GM21717 (cell line): ENCODE results near the gene PPM1B.
"Not testable (repeated sequence)": the region's sequence is repeated elsewhere in the genome, so short reads cannot be mapped to it uniquely, and the experiment has no call there.

Source experiments
- ATAC-seq: cut with Tn5 transposase; IDR thresholded peaks from one replicate; pipeline ENCODE4 v1.9.1; 2021; ENCODE audit warnings: mild to moderate bottlenecking, moderate library complexity; ENCODE audit not compliant: unreplicated experiment

PPM1B gene

DNA sequence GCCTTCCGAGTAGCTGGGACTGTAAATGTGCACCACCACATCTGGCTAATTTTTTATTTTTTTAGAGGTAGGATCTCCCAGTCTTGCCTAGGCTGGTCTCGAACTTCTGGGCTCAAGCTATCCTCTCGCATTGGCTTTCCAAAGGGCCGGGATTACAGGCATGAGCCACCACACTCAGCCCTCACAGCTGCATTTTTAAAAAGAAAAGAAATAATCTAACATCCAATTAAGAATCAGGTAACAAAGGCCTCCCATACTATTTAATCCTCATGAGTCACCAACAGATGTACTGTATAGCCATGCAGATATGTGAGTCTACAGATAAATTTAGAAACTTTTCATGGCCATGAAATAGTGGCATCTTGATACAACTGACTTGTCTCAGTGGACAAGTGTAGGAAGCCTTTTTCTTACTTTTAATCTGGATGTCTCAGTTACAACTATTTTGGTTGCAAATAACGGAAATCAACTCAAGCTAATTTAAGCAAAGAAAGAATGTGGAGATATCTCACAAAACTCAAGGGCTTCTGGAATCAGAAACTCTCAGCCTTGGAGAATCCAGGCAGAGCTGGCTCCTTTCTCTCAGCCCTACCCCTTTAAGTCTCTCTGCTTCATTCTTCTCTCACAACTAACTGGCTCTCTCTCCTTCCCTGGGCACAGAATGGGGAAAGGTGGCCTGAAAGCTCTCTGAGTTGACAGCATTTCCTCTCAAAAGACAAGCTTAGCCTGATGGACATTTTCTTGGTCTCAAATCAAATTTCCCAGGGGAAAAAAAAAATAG, 12.8 kb upstream of the PPM1B start:
- no peak for ATAC-seq

DNA sequence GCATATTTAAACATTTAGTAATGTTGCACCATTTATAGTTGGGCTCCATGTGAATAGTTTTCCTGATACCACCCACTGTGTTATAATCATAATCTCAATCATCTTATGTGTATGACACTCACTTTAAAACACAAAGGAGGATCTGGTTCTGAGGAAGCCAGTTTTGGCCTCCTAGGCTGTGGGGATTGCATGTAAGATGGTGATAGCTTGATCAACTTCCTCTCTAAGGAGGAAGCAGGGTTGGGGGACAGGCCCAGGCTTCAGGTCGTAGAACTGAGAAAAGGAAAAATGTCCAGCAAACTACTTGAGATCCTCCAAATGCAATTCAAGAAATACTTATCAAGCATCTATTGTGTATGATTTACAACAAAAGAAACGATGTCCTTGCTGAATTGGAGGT, 4.9 kb upstream of the PPM1B start:
- no peak for ATAC-seq

DNA sequence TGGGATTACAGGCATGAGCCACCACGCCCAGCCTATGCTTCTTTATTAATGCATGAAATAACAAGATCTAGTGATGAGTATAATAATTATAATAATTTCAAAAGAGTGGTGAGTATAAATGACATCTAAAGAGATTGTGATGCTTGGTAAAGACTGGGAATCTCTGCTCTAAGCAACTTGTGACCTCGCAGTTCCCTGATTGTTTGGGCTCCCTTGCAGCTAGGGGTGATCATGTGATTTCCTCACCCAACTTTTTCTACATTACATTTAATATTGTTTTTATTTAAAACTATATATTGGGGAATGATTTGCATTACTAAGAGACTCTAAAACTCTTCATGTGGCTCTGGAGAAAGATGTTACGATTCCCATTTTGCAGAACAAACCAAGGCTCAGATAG, 4.1 kb upstream of the PPM1B start:
- no peak for ATAC-seq

DNA sequence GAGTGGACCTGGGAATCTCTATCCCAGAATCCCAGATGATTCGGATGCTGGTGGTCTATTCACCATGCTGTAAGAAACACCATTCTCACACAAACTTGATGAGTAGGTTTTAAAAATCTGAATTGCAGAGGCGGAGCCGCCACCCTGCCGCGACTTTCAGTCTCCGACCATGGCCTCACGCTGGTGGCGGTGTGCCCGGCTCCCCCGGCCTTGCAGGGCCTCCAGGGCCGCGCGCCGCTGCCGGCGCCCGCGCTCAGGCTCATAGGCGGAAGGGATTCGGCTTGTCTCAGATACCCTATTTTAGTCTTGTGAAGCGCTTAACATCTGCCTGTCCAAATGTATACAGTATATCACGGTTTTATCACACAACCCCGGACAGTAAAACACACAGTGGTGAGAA, 2.6 kb upstream of the PPM1B start:
- no peak for ATAC-seq

DNA sequence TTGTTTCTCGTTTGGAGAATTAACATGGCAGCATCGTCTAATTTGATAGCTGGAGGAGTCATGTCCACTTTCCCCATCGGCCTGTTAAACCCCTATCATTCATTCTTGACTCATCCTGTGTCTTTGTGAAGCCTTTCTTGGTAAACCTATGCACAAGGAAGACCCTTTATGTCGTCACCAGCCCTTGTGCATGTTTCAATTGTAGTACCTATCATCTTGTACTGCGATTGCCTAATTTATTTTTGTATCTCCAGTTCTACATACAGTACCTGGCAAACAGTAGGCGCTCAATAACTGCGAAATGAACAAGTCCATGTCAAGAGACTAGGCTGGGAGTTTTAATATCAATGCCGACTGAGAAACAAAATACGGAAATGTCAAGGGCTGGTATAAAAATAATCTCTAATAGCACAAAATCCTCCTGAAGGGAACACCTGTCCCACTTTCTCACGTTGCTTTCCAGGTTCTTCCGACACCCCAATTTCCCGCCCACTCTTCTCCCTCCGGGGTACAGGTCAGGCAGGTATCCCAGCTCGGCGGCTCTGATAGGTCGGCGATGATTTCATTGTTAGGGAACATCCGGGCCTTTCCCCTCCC, 1.3 kb upstream of the PPM1B start:
- no peak for ATAC-seq

DNA sequence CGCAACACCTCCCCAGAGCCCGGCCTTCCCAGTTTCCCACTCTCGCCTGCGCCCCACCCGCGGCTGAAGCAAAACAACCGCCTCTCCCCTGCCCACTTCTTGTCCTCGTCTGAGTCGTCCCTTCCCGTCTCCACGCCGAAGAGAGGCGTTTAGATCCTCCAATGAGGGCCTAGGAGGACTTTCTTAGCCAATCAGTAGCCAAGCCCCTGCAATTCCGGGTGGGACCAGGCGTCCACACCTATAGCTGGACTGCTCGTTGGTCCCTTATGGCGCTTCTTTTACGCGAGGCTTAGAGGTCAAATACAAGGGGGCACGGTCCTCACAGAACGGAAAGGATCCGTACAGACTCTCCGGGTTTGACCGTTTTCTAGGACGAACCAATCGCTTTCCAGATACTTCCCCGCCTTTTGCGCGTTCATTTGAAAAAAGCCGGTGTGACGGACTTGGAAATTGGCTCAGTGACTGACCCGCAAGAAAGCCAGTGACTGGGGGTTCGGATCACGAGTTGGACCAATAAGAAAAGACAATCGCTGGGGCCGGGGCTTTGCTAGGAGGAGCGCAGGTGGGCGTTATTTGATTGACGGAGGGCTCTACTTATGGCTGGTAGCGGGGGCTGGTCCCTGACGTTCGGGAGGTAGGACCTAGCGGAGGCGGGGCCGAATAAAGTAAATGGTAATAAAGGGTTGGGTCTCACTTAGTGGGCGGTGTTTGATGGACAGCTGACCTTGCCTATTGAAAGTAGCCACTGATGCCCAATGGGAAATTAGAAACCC, 581 bp upstream of the PPM1B start:
- peak; percentile 83 for ATAC-seq

DNA sequence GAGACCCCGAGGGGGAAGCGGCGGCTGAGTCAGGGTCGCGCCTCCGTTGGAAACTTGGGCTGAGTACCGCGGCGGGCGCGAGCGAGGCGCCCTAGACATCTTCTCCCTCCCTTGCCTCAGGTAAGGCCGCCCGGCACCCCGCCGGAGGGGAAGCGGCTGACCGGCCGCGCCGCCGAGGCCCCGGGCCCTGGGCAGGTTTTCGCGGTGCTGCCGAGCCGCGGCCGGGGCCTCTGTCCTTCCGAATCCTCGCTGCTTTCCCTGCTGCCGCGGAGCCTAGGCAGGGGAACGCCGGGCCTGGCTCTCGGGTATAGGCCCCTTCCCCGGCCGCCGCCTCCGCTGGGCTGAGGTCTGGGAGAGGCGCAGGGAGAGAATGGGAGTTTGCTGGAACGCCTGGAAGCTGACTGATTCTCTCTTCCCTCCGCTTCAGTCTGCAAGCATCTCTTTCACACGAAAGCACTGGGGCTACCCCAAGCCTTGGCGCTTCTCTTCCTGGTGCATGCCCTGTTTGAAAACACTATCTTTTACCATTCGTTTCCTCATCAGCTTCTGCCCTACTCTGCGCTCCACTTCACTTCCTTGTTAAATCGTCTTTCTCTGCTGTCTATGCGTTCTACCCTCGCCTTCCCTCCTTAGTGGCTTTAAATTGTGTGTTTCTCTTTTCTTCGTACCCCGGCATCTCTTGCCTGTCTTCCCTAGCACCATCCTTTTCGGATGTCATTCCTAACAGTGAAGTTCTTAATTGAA, 652 bp downstream of the PPM1B start:
- ATAC-seq = peak; percentile 11

DNA sequence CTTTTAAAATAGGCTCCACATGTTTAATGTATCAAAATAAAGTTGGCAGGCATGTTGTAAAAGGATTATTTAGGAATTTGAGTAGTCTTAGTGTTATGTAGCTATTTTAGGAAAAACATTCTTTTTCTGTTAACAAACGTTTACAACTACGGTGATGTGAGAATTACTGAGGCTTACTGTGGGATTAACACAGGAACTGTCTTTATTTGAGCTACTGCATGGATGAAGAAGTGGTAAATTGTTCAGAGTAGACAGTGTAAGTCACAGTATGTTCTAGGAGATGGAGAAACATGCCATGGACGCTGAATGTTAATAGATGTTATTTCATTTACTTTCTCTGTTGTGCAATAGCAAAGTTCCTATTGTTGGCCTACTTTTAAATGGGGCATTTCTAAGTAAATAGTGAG, 1.6 kb downstream of the PPM1B start:
- no peak for ATAC-seq

DNA sequence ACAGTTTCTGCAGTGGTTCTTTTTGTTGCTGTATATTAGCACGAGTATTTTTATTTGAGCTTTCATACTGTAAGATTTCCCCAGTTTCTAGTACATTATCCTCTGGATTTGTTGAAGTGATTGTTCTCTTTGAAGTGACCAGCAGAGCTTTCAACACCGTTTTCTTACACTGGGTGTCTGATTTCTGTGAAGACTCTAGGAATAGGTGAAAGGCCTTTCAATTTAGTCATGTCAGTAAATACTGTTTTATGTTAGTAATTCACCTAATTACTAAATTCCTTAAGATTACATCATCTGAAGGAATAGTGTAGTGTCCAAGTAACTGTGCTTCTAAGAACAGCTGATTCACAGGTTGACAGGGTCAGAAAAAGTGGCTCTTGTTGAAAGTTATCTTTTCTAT, 2.3 kb downstream of the PPM1B start:
- no peak for ATAC-seq

DNA sequence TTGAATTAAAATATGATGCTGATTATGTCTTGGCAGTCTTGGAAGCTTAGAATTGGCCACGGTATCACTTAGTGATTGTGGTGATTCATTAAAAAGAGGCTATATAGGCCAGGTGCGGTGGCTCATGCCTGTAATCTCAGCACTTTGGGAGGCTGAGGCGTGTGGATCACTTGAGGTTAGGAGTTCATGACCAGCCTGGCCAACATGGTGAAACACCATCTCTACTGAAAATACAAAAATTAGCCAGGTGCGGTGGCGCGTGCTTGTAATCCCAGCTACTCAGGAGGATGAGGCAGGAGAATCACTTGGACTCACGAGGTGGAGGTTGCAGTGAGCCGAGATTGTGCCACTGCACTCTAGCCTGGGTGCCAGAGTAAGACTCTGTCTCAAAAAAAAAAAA, 2.8 kb downstream of the PPM1B start:
- not testable (repeated sequence) for ATAC-seq

DNA sequence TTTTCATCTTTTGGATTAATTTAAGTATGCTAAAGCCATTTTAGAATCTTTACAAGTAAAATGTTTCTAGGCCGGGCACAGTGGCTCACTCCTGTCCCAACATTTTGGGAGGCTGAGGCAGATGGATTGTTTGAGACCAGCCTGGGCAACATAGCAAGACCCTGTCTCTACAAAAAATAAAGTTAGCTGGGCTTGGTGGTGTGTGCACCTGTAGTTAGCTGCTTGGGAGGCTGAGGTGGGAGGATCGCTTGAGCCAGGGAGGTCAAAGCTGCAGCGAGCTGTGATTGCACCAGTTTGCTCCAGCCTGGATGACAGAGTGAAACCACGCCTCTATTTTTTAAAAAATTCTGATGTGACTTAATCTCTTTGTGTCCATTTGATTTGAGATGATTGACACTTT, 3.9 kb downstream of the PPM1B start:
- ATAC-seq = no peak

DNA sequence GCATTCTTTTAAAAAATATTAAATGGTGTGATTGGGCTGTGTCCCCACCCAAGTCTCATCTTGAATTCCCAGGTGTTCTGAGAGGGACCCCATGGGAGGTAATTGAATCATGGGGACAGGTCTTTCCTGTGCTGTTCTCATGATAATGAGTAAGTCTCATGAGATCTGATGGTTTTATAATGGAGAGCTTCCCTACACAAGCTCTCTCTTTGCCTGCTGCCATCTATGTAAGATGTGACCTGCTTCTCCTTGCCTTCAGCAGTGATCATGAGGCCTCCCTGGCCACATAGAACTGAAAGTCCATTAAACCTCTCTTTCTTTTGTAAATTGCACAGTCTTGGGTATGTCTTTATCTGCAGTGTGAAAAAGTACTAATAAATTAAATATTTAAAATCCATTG, 10.3 kb downstream of the PPM1B start:
- ATAC-seq = no peak

DNA sequence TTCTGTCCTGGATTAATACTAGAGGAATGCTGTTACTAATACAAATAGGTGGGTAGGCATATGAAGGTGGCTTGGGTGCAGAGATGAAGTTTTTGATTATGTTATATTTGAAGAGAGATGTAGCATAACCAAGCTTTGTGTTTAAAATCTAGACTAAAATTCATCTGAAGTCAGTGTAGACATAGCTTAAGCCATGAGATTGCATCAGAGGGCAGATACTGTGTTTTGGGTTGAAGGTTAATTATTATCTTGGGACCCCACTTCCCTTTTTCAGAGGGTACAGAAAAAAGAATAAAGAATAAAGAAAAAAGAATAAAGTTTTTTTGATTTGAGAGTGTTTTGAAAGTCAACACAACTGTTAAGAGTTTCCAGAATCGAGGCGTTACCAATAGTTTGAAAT, 13.0 kb downstream of the PPM1B start:
- no peak for ATAC-seq

DNA sequence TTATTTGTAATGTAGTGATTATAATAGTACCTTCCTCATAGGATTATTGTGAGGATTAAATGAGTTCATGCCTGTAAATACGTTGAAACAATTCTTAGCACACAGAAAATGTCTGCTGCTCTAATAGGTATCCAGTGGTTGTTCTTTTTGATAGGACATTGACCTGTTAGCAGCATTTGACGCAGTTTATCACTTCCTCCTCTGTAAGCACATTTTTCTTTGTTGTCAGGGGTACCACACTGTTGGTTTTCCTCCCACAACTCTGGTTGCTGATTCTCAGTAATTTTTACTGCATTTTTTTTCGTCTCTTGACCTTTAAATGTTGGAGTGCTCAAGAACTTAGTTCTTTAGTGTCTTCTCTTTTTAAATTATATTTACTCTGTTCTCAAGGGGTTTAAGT, 15.4 kb downstream of the PPM1B start:
- ATAC-seq = no peak

DNA sequence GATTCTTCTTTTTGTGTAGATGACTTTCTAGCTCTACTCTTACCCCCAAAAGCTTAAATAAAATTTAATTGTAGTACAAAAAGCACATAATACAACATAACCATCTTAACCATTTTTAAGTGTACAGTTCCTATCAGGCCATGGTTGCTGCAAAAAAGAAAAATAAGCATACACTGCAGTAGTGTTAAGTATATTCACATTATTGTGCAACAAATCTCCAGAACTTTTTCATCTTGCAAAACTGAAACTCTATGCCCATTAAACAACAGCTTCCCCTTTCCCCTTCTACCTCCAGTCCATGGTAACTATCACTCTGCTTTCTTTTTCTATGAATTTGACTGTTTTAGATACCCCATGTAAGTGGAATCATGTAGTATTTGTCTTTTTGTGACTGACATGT, 18.1 kb downstream of the PPM1B start:
- ATAC-seq = no peak

DNA sequence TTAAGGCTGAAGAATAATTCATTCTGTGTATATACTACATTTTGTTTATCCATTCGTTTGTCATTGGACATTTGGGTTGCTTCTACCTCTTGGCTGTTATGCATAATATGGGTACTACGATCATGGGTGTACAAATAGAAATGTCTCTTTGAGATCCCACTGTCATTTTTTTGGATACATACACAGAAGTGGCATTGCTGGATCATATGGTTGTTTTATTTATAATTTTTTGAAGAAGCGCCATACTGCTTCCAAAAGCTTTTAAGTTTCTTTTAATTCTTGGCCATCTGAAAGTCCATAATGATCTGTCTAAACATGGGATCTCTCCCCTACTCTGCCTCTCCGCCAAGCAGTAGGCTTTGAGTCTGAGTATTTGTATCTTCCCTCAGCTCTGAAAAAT, 18.6 kb downstream of the PPM1B start:
- no peak for ATAC-seq

DNA sequence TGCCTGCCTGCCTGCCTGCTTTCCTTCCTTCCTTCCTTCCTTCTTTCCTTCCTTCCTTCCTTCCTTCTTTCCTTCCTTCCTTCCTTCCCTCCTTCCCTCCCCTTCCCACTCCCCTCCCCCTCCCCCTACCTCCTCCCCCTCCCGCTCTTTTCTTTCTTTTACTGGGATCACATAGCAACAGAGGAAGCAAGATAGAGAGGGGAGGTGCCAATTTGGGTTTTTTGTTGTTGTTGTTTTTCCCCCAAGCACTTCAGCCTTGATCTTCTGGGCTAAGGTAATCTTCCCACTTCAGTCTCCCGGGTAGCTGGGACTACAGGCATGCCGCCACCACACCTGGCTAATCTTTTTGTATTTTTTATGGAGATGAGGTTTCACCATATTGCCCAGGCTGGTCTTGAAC, 20.0 kb downstream of the PPM1B start:
- no peak for ATAC-seq

DNA sequence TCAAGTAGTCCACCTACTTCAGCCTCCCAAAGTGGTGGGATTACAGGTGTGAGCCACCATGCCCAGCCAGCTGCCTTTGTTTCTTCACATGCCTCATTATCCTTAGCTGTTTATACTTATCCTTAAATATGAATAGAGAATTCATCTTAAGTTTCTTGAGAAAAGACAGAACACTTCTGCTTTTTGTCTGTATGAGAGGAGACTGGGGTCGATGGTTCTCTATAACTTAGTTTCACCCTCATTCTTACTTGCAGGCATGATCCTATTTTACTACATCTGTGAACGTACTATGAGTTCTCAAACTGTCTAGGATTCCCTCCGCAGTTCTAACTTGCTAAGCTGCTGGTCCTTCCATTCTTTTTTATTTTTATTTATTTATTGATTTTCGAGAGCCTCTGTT, 20.4 kb downstream of the PPM1B start:
- ATAC-seq = no peak

DNA sequence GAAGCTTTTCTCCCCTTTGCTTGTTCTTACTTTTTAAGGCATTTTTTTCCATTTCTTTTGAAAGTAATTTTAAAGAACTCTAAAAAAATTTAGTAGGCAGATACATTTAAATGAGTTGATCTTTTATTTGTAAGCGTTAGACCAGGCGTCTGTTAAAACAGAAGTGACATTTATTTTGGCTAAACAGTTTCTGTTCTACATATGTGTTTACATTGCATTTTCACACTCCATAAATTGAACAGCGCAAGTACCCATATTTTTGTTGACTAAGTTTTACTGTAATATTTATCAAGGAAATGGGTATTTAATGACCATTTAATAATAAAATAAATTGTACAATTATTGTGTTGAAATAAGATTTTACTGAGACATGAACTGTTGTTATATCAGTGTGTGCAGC, 21.9 kb downstream of the PPM1B start:
- no peak for ATAC-seq

DNA sequence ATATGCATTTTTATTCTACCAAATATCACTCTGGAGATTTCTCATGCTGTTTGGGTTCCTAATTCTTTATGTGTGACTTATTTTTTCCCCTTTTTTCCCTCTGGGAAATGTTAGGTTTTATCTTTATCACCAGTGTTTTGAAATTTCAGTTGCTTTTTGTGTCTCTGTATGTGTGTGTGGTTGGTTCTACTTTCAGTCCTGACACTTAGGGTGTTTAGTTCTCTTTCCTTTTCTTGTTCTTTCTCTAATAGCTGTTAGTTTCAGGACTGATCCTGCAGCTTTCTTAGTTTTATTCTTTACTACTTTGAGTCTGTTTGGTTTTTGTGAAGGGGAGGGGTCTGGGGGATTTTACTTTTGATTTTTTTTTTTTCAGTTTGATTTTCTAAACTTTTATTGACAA, 23.1 kb downstream of the PPM1B start:
- ATAC-seq = peak; percentile 75

DNA sequence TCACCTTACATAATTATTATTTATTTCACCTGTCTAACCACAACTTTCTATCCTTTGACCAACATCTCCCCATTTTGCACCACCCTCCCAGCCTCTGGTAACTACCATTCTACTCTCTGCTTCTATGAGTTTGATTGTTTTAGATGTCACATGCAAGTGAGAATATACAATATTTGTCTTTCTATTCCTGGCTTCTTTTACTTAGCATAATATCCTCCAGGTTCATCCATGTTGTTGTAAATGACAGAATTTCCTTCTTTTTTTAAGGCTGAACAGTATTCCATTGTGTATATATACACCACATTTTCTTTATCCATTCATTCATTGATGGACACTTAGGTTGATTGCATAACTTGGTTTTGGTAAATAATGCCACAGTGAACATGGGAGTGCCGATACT, 24.0 kb downstream of the PPM1B start:
- ATAC-seq = no peak
